BJ (cell line): ENCODE measurements around the gene SIGLEC5. TPM values are rescaled to one million over a fixed set of nuclear protein-coding genes. Genes with fewer than 3 reads are reported as not detected.
"Not testable (repeated sequence)": the region's sequence is repeated elsewhere in the genome, so short reads cannot be mapped to it uniquely, and the experiment has no call there.

ENCODE experiments used
- CTCF ChIA-PET: fragments of 350-600 bp; formaldehyde crosslinking; extraction: SDS; loops from one replicate; lab custom pipeline; 2021; ENCODE audit warnings: antibody characterized with exemption, inconsistent platforms; lab: Yijun Ruan, JAX
- POLR2A ChIA-PET: fragments of 300-600 bp; sonication (Branson Sonifier 250); formaldehyde crosslinking; extraction: SDS; loops from one replicate; lab custom pipeline; 2021; ENCODE audit warnings: antibody characterized with exemption; lab: Charles Lee
- DNase-seq: peaks from one replicate; pipeline ENCODE4 v3.0.0-alpha.2; 2011; ENCODE audit warnings: low read depth
- H3K27me3 ChIP-seq: 2 replicates; pipeline ENCODE4 v1.6.0; 2011; ENCODE audit warnings: low read length; ENCODE audit not compliant: control insufficient read depth, insufficient read depth
- H3K36me3 ChIP-seq: 2 replicates; pipeline ENCODE4 v1.5.1; 2011; ENCODE audit warnings: low read length; ENCODE audit not compliant: control insufficient read depth, insufficient read depth
- H3K4me3 ChIP-seq: 2 replicates; pipeline ENCODE4 v1.5.1; 2011; ENCODE audit warnings: low read depth, mild to moderate bottlenecking, control low read depth, low read length
- polyA minus RNA-seq: library from RNA; depleted of rRNA, polyadenylated mRNA; stranded (reverse); fragments of >200 nt; gene quantifications from 2 replicates; pipeline ENCODE4 v1.2.3, GENCODE V29; 2011; rRNA and poly(A)+ RNA removed
- polyA plus RNA-seq: library from polyadenylated mRNA; depleted of rRNA; stranded (reverse); fragments of >200 nt; gene quantifications from 2 replicates; pipeline ENCODE4 v1.2.3, GENCODE V29; 2011; rRNA removed
- TF ChIP-seq, protein P1 (sequence below): IDR thresholded peaks from 2 replicates; pipeline ENCODE4 v1.5.1; 2011; ENCODE audit warnings: low read depth, mild to moderate bottlenecking, control low read depth, inconsistent platforms, low read length, moderate library complexity; ENCODE audit not compliant: insufficient read depth

Gene SIGLEC5
- polyA plus RNA-seq (not detected in 2 replicates), polyA minus RNA-seq (not detected in 2 replicates)

DNA sequence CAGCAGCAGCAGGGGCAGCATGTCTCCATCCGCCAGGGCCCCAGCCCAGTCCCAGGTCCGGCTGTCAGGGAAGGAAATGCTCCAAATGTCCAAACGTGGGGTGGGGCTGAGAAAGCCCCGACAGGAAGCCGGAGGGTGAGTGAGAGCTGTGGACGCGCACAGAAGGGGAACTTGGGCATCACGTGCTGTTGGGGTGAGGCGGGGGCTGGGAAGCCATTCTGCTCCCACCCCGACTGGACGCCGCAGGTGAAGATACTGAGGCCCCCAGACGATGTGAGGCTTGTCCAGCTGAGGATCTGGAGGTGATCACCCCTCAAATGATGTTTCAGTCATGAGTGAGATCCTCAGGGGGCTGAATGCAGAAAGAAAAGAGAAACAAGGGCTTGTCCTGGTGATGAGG, at the start of gene SIGLEC5:
Gene SIGLEC5 (minus strand): TSS at position 87 of the 400 bp plus-strand sequence. CDS start 66 bp downstream, at position 21.
- DNase-seq, H3K36me3 ChIP-seq, POLR2A ChIA-PET, H3K27me3 ChIP-seq, H3K4me3 ChIP-seq: not testable (repeated sequence)
- CTCF ChIA-PET = interaction anchor here (1.5 kb wide), 1 partner anchor 30 kb away, joined by 3 read pairs; no protein-coding TSS in a partner anchor

DNA sequence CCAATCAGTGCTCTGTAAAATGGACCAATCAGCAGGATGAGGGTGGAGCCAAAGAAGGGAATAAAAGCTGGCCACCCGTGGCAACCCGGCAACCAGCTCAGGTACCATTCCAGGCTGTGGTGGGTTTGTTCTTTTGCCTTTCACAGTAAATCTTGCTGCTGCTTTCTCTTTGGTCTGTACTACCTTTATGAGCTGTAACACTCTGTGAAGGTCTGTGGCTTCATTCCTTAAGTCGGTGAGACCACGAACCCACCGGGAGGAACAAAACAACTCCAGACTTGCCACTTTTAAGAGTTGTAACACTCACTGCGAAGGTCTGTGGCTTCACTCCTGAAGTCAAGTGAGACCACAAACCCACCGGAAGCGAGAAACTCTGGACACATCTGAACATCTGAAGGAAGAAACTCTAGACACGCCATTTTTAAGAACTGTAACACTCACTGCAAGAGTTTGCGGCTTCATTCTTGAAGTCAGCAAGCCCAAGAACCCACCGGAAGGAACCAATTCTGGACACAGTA, 46.4 kb upstream of the SIGLEC5 start:
- ChIA-PET CTCF (interaction anchor here (0.9 to 2.4 kb wide), 6 partner anchors 11 to 101 kb away, joined by 3 to 11 read pairs (median 5); no protein-coding TSS in a partner anchor), POLR2A (no interaction called here)
- Histone ChIP-seq H3K4me3 (no peak overlapping the region), H3K36me3 (no peaks in the 10 kb centered on the region), H3K27me3 (no peaks in the 10 kb centered on the region)
- no peak for DNase-seq
- TF ChIP-seq, protein P1, sequence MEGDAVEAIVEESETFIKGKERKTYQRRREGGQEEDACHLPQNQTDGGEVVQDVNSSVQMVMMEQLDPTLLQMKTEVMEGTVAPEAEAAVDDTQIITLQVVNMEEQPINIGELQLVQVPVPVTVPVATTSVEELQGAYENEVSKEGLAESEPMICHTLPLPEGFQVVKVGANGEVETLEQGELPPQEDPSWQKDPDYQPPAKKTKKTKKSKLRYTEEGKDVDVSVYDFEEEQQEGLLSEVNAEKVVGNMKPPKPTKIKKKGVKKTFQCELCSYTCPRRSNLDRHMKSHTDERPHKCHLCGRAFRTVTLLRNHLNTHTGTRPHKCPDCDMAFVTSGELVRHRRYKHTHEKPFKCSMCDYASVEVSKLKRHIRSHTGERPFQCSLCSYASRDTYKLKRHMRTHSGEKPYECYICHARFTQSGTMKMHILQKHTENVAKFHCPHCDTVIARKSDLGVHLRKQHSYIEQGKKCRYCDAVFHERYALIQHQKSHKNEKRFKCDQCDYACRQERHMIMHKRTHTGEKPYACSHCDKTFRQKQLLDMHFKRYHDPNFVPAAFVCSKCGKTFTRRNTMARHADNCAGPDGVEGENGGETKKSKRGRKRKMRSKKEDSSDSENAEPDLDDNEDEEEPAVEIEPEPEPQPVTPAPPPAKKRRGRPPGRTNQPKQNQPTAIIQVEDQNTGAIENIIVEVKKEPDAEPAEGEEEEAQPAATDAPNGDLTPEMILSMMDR = no peak

DNA sequence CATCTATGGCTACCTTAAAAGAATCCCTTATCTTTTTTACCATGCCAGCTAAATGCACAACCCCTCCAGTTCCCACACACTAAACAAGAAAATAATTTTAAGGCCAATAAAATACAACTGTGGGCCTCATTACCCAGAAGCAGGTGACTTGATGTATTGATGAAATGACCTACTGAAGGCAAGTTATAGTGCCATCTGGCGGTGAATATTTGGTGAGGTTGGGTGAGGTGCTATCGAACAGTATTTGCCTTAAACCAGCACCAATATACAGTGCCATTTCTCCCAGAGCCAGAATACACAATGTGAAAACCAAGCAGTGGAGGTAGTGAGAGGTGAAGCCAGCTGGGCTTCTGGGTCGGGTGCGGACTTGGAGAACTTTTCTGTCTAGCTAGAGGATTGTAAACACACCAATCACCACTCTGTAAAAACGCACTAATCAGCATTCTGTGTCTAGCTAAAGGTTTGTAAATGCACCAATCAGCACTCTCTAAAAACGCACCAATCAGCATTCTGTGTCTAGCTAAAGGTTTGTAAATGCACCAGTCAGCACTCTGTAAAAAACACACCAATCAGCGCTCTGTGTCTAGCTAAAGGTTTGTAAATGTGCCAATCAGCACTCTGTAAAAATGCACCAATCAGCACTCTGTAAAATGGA, 45.8 kb upstream of the SIGLEC5 start:
- TF ChIP-seq, protein P1 = peak; percentile 43
- CTCF ChIA-PET = interaction anchor here (0.7 to 2.4 kb wide), 7 partner anchors 8 to 102 kb away, joined by 3 to 11 read pairs (median 5); no protein-coding TSS in a partner anchor
- not testable (repeated sequence) for DNase-seq, H3K4me3 ChIP-seq, H3K27me3 ChIP-seq, H3K36me3 ChIP-seq
- POLR2A ChIA-PET = interaction anchor here (0.5 kb wide), 1 partner anchor 505 kb away, joined by 6 read pairs; no protein-coding TSS in a partner anchor

DNA sequence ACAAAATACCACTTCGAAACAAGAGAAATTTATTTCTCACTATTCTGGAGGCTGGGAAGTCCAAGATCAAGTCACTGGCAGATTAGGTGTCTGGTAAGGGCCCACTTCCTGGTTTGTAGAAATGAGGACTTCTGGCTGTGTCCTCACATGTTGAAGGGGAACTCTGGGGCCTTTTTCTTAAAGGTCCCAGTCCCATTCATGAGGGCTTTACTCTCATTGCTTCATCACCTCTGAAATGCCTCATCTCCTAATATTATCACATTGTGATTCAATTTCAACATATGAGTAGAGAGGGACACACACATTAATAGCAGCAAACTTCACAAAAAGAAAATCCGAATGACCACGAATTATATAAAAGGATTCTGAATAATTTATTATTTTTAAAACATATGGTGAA, 38.0 kb upstream of the SIGLEC5 start:
- 0 out of 2 replicates have a peak, but pooled peaks cover 2% of the 10 kb centered on the region for H3K27me3 ChIP-seq
- ChIA-PET POLR2A (no interaction called here), CTCF (interaction anchor here (2.0 kb wide), 1 partner anchor 60 kb away, joined by 6 read pairs; no protein-coding TSS in a partner anchor)
- DNase-seq = no peak
- no peak overlapping the region for H3K4me3 ChIP-seq
- H3K36me3 ChIP-seq = no peaks in the 10 kb centered on the region
- TF ChIP-seq, protein P1 = no peak

DNA sequence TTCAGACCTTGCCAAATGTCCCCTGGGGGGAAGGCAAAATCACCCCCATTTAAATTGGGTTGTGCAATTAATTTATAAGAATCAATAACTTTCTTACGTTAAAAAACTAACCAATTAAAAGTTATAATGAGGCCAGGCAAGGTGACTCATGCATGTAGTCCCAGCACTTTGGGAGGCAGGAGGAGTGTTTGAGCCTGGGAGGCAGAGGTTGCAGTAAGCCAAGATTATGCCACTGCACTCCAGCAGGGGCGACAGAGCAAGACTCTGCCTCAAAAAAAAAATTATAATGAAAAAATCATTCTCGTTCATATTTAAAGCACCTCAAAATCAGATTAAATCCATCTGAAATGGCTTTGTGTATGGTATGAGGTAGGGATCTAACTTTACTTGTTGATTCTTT, 34.8 kb upstream of the SIGLEC5 start:
- TF ChIP-seq, protein P1 = peak; percentile 33; the same call in 1 of the 2 replicates
- POLR2A ChIA-PET = no interaction called here
- no peaks in the 10 kb centered on the region for H3K36me3 ChIP-seq
- 0 out of 2 replicates have a peak, but pooled peaks cover 2% of the 10 kb centered on the region for H3K27me3 ChIP-seq
- CTCF ChIA-PET = interaction anchor here (1.0 kb wide), 1 partner anchor 11 kb away, joined by 4 read pairs; no protein-coding TSS in a partner anchor
- no peak overlapping the region for H3K4me3 ChIP-seq
- no peak for DNase-seq
